Naive thymus-derived CD4-positive, alpha-beta T cell (primary cell): ENCODE results near the gene RGL3. TPM values are rescaled to one million over a fixed set of nuclear protein-coding genes. Genes with fewer than 3 reads are reported as not detected.
"Not testable (repeated sequence)": the region's sequence is repeated elsewhere in the genome, so short reads cannot be mapped to it uniquely, and the experiment has no call there.

Experiments used
- ATAC-seq: fragments of 150-1000 bp; cut with Tn5 transposase; 2 replicates; pipeline ENCODE4 v1.10.0; 2021; ENCODE audit warnings: mild to moderate bottlenecking, moderate library complexity
- CTCF ChIA-PET: fragments of 350-600 bp; sonication (Branson Sonifier 250); formaldehyde crosslinking; loops from one replicate; lab custom pipeline; 2021; ENCODE audit warnings: antibody characterized with exemption; lab: Charles Lee
- POLR2A ChIA-PET: fragments of 350-600 bp; sonication (Branson Sonifier 250); formaldehyde crosslinking; loops from one replicate; lab custom pipeline; 2021; ENCODE audit warnings: antibody characterized with exemption, inconsistent platforms; lab: Charles Lee
- DNase-seq, 9 donors: peaks; one replicate each; pipeline versions ENCODE4 v3.0.0 to v3.0.0-alpha.2; 2020 to 2022; ENCODE audit warnings: mixed read lengths in 1 of 9
- H3K27ac ChIP-seq: one replicate; pipeline ENCODE4 v1.7.0; 2013; ENCODE audit warnings: mild to moderate bottlenecking, low read depth, low read length, moderate library complexity
- H3K27me3 ChIP-seq, 2 donors: one replicate each; pipeline ENCODE4 v1.7.0; 2013; ENCODE audit warnings: low read length in 2 of 2, mild to moderate bottlenecking in 2 of 2, moderate library complexity in 2 of 2; ENCODE audit not compliant: control insufficient read depth in 2 of 2, insufficient read depth in 2 of 2
- H3K36me3 ChIP-seq, 3 experiments: 1 replicate in 2 of 3; 2 replicates in 1 of 3; pipeline ENCODE4 v1.7.0; 2013; ENCODE audit warnings: low read length in 3 of 3, mild to moderate bottlenecking in 3 of 3, moderate library complexity in 1 of 3; ENCODE audit not compliant: insufficient read depth in 3 of 3, control insufficient read depth in 2 of 3
- H3K4me1 ChIP-seq, 2 donors: one replicate each; pipeline ENCODE4 v1.7.0; 2013; ENCODE audit warnings: low read length in 2 of 2, mild to moderate bottlenecking in 2 of 2, moderate library complexity in 1 of 2; ENCODE audit not compliant: control insufficient read depth in 2 of 2, insufficient read depth in 2 of 2
- H3K4me3 ChIP-seq: 2 replicates; pipeline ENCODE4 v1.7.0; 2013; ENCODE audit warnings: mild to moderate bottlenecking, low read length
- H3K9me3 ChIP-seq, 3 experiments: 1 replicate in 2 of 3; 2 replicates in 1 of 3; pipeline ENCODE4 v1.7.0; 2013; ENCODE audit warnings: low read length in 3 of 3; ENCODE audit not compliant: control insufficient read depth in 2 of 3
- H3K27ac Mint-ChIP-seq, 9 donors: one replicate each; pipeline ENCODE4 v1.8.0; 2020 to 2022; ENCODE audit warnings: mixed read lengths in 9 of 9, mild to moderate bottlenecking in 8 of 9, moderate library complexity in 5 of 9, inconsistent platforms in 2 of 9
- H3K27me3 Mint-ChIP-seq, 5 donors: one replicate each; pipeline ENCODE4 v1.8.0; 2021 to 2022; ENCODE audit warnings: mixed read lengths in 5 of 5, mild to moderate bottlenecking in 1 of 5
- H3K36me3 Mint-ChIP-seq, 5 donors: one replicate each; pipeline ENCODE4 v1.8.0; 2020 to 2022; ENCODE audit warnings: mixed read lengths in 5 of 5, mild to moderate bottlenecking in 3 of 5, inconsistent platforms in 1 of 5
- H3K4me1 Mint-ChIP-seq, 7 donors: one replicate each; pipeline ENCODE4 v1.8.0; 2020 to 2022; ENCODE audit warnings: mixed read lengths in 7 of 7, mild to moderate bottlenecking in 3 of 7, inconsistent platforms in 1 of 7
- H3K4me3 Mint-ChIP-seq, 10 donors: one replicate each; pipeline ENCODE4 v1.8.0; 2020 to 2022; ENCODE audit warnings: mild to moderate bottlenecking in 10 of 10, mixed read lengths in 10 of 10, moderate library complexity in 6 of 10, inconsistent platforms in 2 of 10
- H3K9me3 Mint-ChIP-seq, 11 donors: one replicate each; pipeline ENCODE4 v1.8.0; 2020 to 2022; ENCODE audit warnings: mixed read lengths in 11 of 11, mild to moderate bottlenecking in 4 of 11, inconsistent platforms in 1 of 11, moderate library complexity in 1 of 11
- intact Hi-C, 2 donors: fragments of 100-400 bp; cut with micrococcal nuclease; formaldehyde crosslinking; loops; one replicate each; pipeline ENCODE4 v1.15.1; 2023
- polyA plus RNA-seq, 2 donors: library from polyadenylated mRNA; unstranded; fragments of 300-500 nt; fragmentation: Illumina TruSeq; gene quantifications; one replicate each; pipeline ENCODE4 v1.2.3, GENCODE V29; 2021
- total RNA-seq, 6 experiments: library from RNA in 5 of 6; stranded (reverse) in 5 of 6; gene quantifications; 1 replicate in 5 of 6; 2 replicates in 1 of 6; pipeline ENCODE4 v1.2.3 and lab custom pipeline; 2021 to 2026

RGL3 gene
- total and polyA plus RNA-seq, 7 experiments from 2014 or later: not detected

GRCh38 chr19:11460207-11460606 lies 41.1 kb upstream of the RGL3 start:
- ChIA-PET POLR2A (no interaction called here), CTCF (no interaction called here)
- H3K9me3 ChIP-seq: no peaks in the 10 kb centered on the region
- H3K4me1 Mint-ChIP-seq: peaks cover 0 to 3% (median 0%) of the 10 kb centered on the region in 7 donors
- H3K9me3 Mint-ChIP-seq: no peaks in the 10 kb centered on the region
- H3K4me1 ChIP-seq: no peaks in the 10 kb centered on the region
- H3K4me3 Mint-ChIP-seq: no peak overlapping the region
- H3K27me3 ChIP-seq: no peaks in the 10 kb centered on the region
- H3K4me3 ChIP-seq: no peak overlapping the region
- DNase-seq (no peak), ATAC-seq (no peak)
- intact Hi-C loops: no loop called here
- no peak overlapping the region for H3K27ac Mint-ChIP-seq
- no peaks in the 10 kb centered on the region for H3K36me3 ChIP-seq
- peaks cover 0 to 11% (median 4%) of the 10 kb centered on the region in 5 donors for H3K27me3 Mint-ChIP-seq
- no peak overlapping the region for H3K27ac ChIP-seq
- H3K36me3 Mint-ChIP-seq: no peaks in the 10 kb centered on the region

- H3K9me3 Mint-ChIP-seq, H3K27ac ChIP-seq, H3K27ac Mint-ChIP-seq, H3K36me3 ChIP-seq, H3K4me3 Mint-ChIP-seq, DNase-seq, H3K9me3 ChIP-seq, intact Hi-C loops, H3K27me3 ChIP-seq, CTCF ChIA-PET, H3K36me3 Mint-ChIP-seq, H3K4me1 Mint-ChIP-seq, H3K4me3 ChIP-seq, H3K4me1 ChIP-seq, POLR2A ChIA-PET, ATAC-seq: not testable (repeated sequence)
- peaks cover 0 to 11% (median 4%) of the 10 kb centered on the region in 5 donors for H3K27me3 Mint-ChIP-seq
These were observed 39.8 kb upstream of the RGL3 start for GRCh38 chr19:11458912-11459311.

- no peaks in the 10 kb centered on the region for H3K9me3 Mint-ChIP-seq
- Histone ChIP-seq H3K27me3 (no peaks in the 10 kb centered on the region), H3K4me3 (no peak overlapping the region), H3K27ac (no peak overlapping the region), H3K36me3 (no peaks in the 10 kb centered on the region), H3K4me1 (no peaks in the 10 kb centered on the region), H3K9me3 (no peaks in the 10 kb centered on the region)
- no peak overlapping the region for H3K27ac Mint-ChIP-seq
- H3K27me3 Mint-ChIP-seq: peaks cover 0 to 11% (median 4%) of the 10 kb centered on the region in 5 donors
- intact Hi-C loops: no loop called here
- peaks cover 0 to 4% (median 0%) of the 10 kb centered on the region in 7 donors for H3K4me1 Mint-ChIP-seq
- no peaks in the 10 kb centered on the region for H3K36me3 Mint-ChIP-seq
- CTCF ChIA-PET: no interaction called here
- DNase-seq (no peak), ATAC-seq (no peak)
- H3K4me3 Mint-ChIP-seq: no peak overlapping the region
- POLR2A ChIA-PET: no interaction called here
These were observed 39.3 kb upstream of the RGL3 start for GRCh38 chr19:11458236-11458900.

- Mint-ChIP-seq H3K9me3 (no peaks in the 10 kb centered on the region), H3K27me3 (peaks cover 0 to 11% (median 4%) of the 10 kb centered on the region in 5 donors), H3K4me3 (no peak overlapping the region), H3K36me3 (no peaks in the 10 kb centered on the region), H3K27ac (no peak overlapping the region), H3K4me1 (peaks cover 0 to 3% (median 0%) of the 10 kb centered on the region in 7 donors)
- H3K27me3 ChIP-seq: no peaks in the 10 kb centered on the region
- ChIA-PET POLR2A (no interaction called here), CTCF (no interaction called here)
- ATAC-seq: no peak
- no peak for DNase-seq
- no peaks in the 10 kb centered on the region for H3K36me3 ChIP-seq
- H3K27ac ChIP-seq: no peak overlapping the region
- H3K4me3 ChIP-seq: no peak overlapping the region
- H3K9me3 ChIP-seq: no peaks in the 10 kb centered on the region
- intact Hi-C loops: no loop called here
- H3K4me1 ChIP-seq: no peaks in the 10 kb centered on the region
These were observed 38.7 kb upstream of the RGL3 start for GRCh38 chr19:11457831-11458230.

GRCh38 chr19:11457115-11457514 lies 38.0 kb upstream of the RGL3 start:
- POLR2A ChIA-PET: no interaction called here
- peaks cover 0 to 3% (median 0%) of the 10 kb centered on the region in 7 donors for H3K4me1 Mint-ChIP-seq
- intact Hi-C loops: no loop called here
- no peak overlapping the region for H3K27ac Mint-ChIP-seq
- no peak for ATAC-seq
- Histone ChIP-seq H3K9me3 (no peaks in the 10 kb centered on the region), H3K36me3 (no peaks in the 10 kb centered on the region), H3K27me3 (no peaks in the 10 kb centered on the region), H3K4me1 (no peaks in the 10 kb centered on the region), H3K27ac (no peak overlapping the region), H3K4me3 (no peak overlapping the region)
- CTCF ChIA-PET: no interaction called here
- H3K27me3 Mint-ChIP-seq: peaks cover 0 to 11% (median 4%) of the 10 kb centered on the region in 5 donors
- H3K36me3 Mint-ChIP-seq: no peaks in the 10 kb centered on the region
- H3K4me3 Mint-ChIP-seq: no peak overlapping the region
- peaks cover 0 to 2% (median 0%) of the 10 kb centered on the region in 11 donors for H3K9me3 Mint-ChIP-seq
- no peak for DNase-seq

GRCh38 chr19:11456659-11457058 lies 37.5 kb upstream of the RGL3 start:
- Mint-ChIP-seq H3K27me3 (peaks cover 0 to 11% (median 4%) of the 10 kb centered on the region in 5 donors), H3K4me3 (no peak overlapping the region), H3K9me3 (peaks cover 0 to 2% (median 0%) of the 10 kb centered on the region in 11 donors), H3K36me3 (no peaks in the 10 kb centered on the region), H3K27ac (no peak overlapping the region), H3K4me1 (peaks cover 0 to 3% (median 0%) of the 10 kb centered on the region in 7 donors)
- Histone ChIP-seq H3K9me3 (no peaks in the 10 kb centered on the region), H3K27ac (no peak overlapping the region), H3K4me3 (no peak overlapping the region), H3K27me3 (no peaks in the 10 kb centered on the region), H3K36me3 (no peaks in the 10 kb centered on the region), H3K4me1 (no peaks in the 10 kb centered on the region)
- POLR2A ChIA-PET: no interaction called here
- DNase-seq (no peak), ATAC-seq (no peak)
- CTCF ChIA-PET: interaction anchor here (0.7 kb wide), 1 partner anchor 42 kb away, joined by 3 read pairs; no protein-coding TSS in a partner anchor
- intact Hi-C loops: no loop called here

- H3K27me3 Mint-ChIP-seq, H3K4me3 Mint-ChIP-seq, H3K4me1 Mint-ChIP-seq, H3K4me3 ChIP-seq, H3K9me3 ChIP-seq, H3K27me3 ChIP-seq, H3K27ac ChIP-seq, H3K36me3 Mint-ChIP-seq, H3K36me3 ChIP-seq, H3K4me1 ChIP-seq, POLR2A ChIA-PET, H3K27ac Mint-ChIP-seq, DNase-seq, H3K9me3 Mint-ChIP-seq, ATAC-seq, intact Hi-C loops: not testable (repeated sequence)
- CTCF ChIA-PET: interaction anchor here (0.6 kb wide), 1 partner anchor 28 kb away, joined by 3 read pairs; no protein-coding TSS in a partner anchor
These were observed 36.1 kb upstream of the RGL3 start for GRCh38 chr19:11455233-11455554.
